Calu3 (cell line): ENCODE results near the gene PTPRR. TPM values are rescaled to one million over a fixed set of nuclear protein-coding genes. Genes with fewer than 3 reads are reported as not detected.

Experiments used
- BruUV-seq: library from RNA; stranded (reverse); fragments of 400-500 nt; replicated peaks from 2 replicates; lab custom pipeline; 2021; lab: Mats Ljungman, UMichigan
- CTCF ChIA-PET: fragments of 300-600 bp; sonication (Branson Sonifier 250); formaldehyde crosslinking; loops from one replicate; lab custom pipeline; 2022; ENCODE audit warnings: antibody characterized with exemption; lab: Charles Lee
- DNase-seq: peaks from one replicate; pipeline ENCODE4 v3.0.0; 2022
- H3K27ac Mint-ChIP-seq: one replicate; pipeline ENCODE4 v1.8.0; 2022; ENCODE audit warnings: mixed read lengths; ENCODE audit not compliant: unreplicated experiment
- H3K27me3 Mint-ChIP-seq: one replicate; pipeline ENCODE4 v1.8.0; 2022; ENCODE audit warnings: mixed read lengths; ENCODE audit not compliant: unreplicated experiment
- H3K36me3 Mint-ChIP-seq: one replicate; pipeline ENCODE4 v1.8.0; 2022; ENCODE audit warnings: mild to moderate bottlenecking, moderate library complexity, mixed read lengths; ENCODE audit not compliant: insufficient read depth, unreplicated experiment
- H3K4me1 Mint-ChIP-seq: one replicate; pipeline ENCODE4 v1.8.0; 2022; ENCODE audit warnings: mild to moderate bottlenecking, low read depth, mixed read lengths; ENCODE audit not compliant: unreplicated experiment
- H3K4me3 Mint-ChIP-seq: one replicate; pipeline ENCODE4 v1.8.0; 2022; ENCODE audit warnings: mild to moderate bottlenecking, low read depth, moderate library complexity, mixed read lengths; ENCODE audit not compliant: unreplicated experiment
- H3K9me3 Mint-ChIP-seq: one replicate; pipeline ENCODE4 v1.8.0; 2022; ENCODE audit warnings: low read depth, mixed read lengths; ENCODE audit not compliant: unreplicated experiment
- CTCF ChIP-seq: fragments of 200-600 bp; IDR thresholded peaks from one replicate; pipeline ENCODE4 v1.8.0; 2022; ENCODE audit warnings: antibody characterized with exemption; ENCODE audit not compliant: unreplicated experiment
- intact Hi-C: fragments of 100-400 bp; cut with micrococcal nuclease; formaldehyde crosslinking; loops from one replicate; pipeline ENCODE4 v1.10.0; 2022; ENCODE audit not compliant: unreplicated experiment
- total RNA-seq: library from RNA; stranded (reverse); gene quantifications from 2 replicates; pipeline ENCODE4 v1.2.3, GENCODE V29; 2022

PTPRR gene
- total RNA-seq, 1 experiment from 2014 or later: 39.1 TPM

GRCh38 chr12:70648191-70648590 is 272.3 kb downstream of the PTPRR start:
- TF ChIP-seq CTCF: no peak
- BruUV-seq: no TSS peak
- Mint-ChIP-seq H3K36me3 (peaks cover 36% of the 10 kb centered on the region), H3K9me3 (peaks cover 2% of the 10 kb centered on the region), H3K27me3 (no peaks in the 10 kb centered on the region), H3K4me1 (peaks cover 77% of the 10 kb centered on the region), H3K27ac (peak overlapping the region; percentile 91), H3K4me3 (no peak overlapping the region)
- intact Hi-C loops: loop anchor here (5.0 kb wide), 2 partner anchors 41 to 514 kb away; no protein-coding TSS in a partner anchor
- CTCF ChIA-PET: interaction anchor here (1.2 kb wide), 1 partner anchor 13 kb away, joined by 4 read pairs; no protein-coding TSS in a partner anchor
- no peak for DNase-seq

GRCh38 chr12:70646850-70647249 is 273.7 kb downstream of the PTPRR start:
- intact Hi-C loops: loop anchor here (5.0 kb wide), 2 partner anchors 40 to 515 kb away; no protein-coding TSS in a partner anchor
- no TSS peak for BruUV-seq
- Mint-ChIP-seq H3K4me3 (peak overlapping the region; percentile 39), H3K4me1 (peaks cover 64% of the 10 kb centered on the region), H3K27ac (peak overlapping the region; percentile 91), H3K36me3 (peaks cover 36% of the 10 kb centered on the region), H3K27me3 (no peaks in the 10 kb centered on the region), H3K9me3 (no peaks in the 10 kb centered on the region)
- DNase-seq: no peak
- CTCF ChIA-PET: no interaction called here
- no peak for TF ChIP-seq CTCF

- Mint-ChIP-seq H3K27ac (peak overlapping the region; percentile 91), H3K27me3 (no peaks in the 10 kb centered on the region), H3K36me3 (peaks cover 42% of the 10 kb centered on the region), H3K4me1 (peaks cover 65% of the 10 kb centered on the region), H3K9me3 (no peaks in the 10 kb centered on the region), H3K4me3 (peak overlapping the region; percentile 39)
- CTCF ChIA-PET: interaction anchor here (0.6 kb wide), 1 partner anchor 15 kb away, joined by 3 read pairs; no protein-coding TSS in a partner anchor
- no peak for TF ChIP-seq CTCF
- intact Hi-C loops: loop anchor here (5.0 kb wide), 2 partner anchors 38 to 517 kb away; no protein-coding TSS in a partner anchor
- no TSS peak for BruUV-seq
- peak; percentile 81 for DNase-seq
Measured at GRCh38 chr12:70645494-70646317, 274.8 kb downstream of the PTPRR start.

- TF ChIP-seq CTCF: no peak
- intact Hi-C loops: loop anchor here (5.0 kb wide), 2 partner anchors 38 to 517 kb away; no protein-coding TSS in a partner anchor
- Mint-ChIP-seq H3K36me3 (peaks cover 43% of the 10 kb centered on the region), H3K4me1 (peaks cover 74% of the 10 kb centered on the region), H3K9me3 (no peaks in the 10 kb centered on the region), H3K27me3 (no peaks in the 10 kb centered on the region), H3K4me3 (no peak overlapping the region), H3K27ac (peak overlapping the region; percentile 91)
- BruUV-seq: no TSS peak
- DNase-seq: no peak
- CTCF ChIA-PET: no interaction called here
Measured at GRCh38 chr12:70644861-70645260, 275.7 kb downstream of the PTPRR start.
